AG20443 (cell line): ENCODE measurements around the gene LYPD3.
"Not testable (repeated sequence)": the region's sequence is repeated elsewhere in the genome, so short reads cannot be mapped to it uniquely, and the experiment has no call there.

Source experiments
- DNase-seq: peaks from one replicate; pipeline ENCODE4 v3.0.0; 2012; ENCODE audit warnings: low spot score, mixed read lengths

LYPD3 gene

DNA sequence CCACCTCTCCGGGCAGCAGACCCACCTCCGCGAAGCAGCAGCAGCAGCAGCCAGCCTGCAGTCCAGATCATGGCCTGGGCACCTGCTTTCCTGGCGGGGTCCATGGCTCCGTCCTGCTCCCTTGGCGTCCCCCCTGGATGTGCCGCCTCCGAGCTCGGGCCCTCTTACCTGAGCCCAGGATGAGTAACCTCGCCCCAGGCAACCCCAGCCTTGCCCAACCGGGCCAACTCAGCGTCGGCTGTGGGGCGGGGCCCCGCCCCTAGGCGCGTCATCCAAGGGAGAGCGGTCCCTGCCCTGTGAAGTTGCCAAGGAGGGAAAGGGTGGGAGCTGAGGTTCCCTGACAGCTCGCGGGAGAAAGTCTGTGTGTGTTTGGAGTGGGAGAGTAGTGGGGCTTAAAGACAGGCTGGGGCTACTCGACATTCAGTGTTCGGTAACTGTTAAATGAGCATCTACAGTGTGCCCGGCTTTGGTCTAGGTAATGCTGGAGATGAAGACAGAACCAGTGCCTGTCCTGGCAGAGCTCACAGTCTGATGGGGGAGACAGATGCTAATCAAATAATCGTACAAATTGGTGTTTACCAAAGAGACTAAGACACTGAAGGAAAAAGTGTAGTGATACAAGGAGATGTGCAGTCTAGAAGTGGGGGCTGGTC lies at the start of gene LYPD3:
Gene LYPD3, minus strand, starts transcription at position 141 of the 653 bp plus-strand sequence. Its CDS starts 37 bp downstream, at position 104.
- DNase-seq = peak; percentile 72

- DNase-seq = not testable (repeated sequence)
Measured at GRCh38 chr19:43512399-43512798, 47.0 kb upstream of the LYPD3 start.

DNA sequence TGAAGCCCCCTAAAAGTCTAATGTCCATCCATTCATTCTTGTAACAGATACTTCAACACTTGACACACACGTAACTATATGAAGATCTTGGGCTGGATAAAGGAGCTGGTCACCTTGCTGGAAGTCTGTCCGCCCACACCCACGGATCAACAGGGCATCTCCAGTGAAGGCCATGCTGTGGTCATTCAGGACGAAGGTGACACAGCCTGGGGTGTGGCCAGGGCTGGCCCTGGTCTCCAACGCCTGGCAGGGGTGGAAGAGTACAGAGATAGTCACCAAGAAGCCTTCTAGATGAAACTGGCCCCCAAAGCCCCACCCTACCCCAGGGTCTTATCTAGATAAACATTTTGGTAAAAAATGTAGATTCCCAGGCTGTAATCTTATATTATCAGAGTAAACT lies 45.9 kb upstream of the LYPD3 start:
- DNase-seq = no peak

DNA sequence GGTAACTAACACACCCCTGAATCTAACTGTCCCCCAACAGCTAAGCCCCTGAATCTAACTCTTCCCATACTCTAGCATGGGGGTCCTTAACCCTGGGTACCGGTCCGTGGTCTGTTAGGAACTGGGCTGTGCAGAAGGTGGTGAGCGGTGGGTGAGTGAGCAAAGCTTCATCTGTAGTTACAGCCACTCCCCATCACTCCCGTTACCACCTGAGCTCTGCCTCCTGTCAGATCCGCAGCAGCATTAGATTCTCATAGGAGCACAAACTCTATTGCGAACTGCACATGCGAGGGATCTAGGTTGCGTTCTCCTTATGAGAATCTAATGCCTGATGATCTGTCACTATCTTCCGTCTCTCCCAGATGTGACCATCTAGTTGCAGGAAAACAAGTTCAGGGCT lies 45.3 kb upstream of the LYPD3 start:
- DNase-seq = no peak

GRCh38 chr19:43507880-43508279 lies 42.5 kb upstream of the LYPD3 start:
- no peak for DNase-seq

DNA sequence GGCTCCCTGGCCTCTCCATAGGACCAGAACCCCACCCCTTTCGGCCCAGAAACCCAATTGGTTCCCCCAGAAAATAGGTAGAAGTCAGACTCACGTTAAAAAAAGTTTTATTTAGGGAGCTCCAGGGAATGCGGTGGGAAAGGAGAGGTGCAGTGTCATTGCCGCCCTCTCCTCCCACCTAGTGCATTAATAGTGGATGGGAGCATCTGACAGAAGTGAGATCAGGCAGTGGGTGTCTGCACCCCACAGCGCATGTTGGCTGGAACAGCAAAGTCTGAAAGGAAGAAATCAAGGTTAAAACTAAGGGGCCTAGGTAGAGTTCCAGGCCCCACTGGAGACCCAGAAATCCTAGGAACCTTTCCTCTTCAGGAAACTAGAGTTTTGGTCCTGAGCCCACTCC lies 41.2 kb upstream of the LYPD3 start:
- no peak for DNase-seq

- DNase-seq = no peak
Measured at GRCh38 chr19:43505941-43506340, 40.5 kb upstream of the LYPD3 start.

DNA sequence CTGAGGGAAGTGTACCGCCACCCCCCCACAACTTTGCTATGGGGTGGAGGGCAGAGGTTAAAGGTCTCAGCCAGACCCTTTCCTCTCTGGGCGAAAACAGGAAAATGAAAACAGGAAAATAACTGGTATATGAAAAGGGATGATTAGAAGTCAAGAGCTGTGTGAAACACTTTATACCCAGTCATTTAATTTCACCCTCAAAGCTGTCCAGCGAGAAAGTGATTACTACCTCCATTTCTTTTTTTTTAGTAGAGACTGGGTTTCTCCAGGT lies 39.7 kb upstream of the LYPD3 start:
- no peak for DNase-seq

DNA sequence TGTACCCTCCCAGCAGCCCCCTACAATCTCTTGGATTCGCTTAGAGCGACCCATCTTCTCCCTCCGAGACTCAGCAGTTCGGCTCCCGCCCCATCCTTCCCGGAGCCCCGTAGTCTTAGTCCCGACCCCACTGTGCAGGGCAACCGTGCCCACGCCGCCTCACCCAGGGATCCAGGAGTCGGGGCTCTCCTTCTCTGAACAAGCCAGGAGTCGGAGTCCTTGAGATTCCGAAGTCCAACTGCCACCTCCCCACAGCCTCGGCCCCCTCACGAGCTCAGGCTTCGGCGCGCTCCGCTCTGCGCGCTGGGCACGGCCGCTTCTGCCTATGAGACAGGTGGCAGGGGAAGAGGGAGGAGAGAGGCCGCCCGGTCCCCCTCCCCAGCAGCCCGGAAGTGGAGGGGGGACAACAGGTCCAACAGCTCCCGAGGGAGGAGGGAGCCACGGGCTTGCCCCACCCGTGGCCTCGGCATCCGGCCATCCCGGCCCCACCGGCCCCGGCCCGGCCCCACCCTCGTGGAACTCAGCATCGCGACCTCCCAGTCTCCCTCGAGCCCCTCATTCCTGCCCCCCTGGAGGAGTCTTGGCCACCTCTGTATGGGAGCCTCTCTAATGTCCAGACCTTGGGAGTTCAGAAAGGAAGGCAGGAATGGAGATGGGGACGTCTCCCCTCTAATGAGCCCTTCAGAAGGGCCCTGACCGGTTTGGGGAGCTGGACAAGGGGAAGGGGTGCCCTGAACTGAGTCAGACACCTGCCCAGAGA lies 39.2 kb upstream of the LYPD3 start, which contains the start of gene PHLDB3:
Gene PHLDB3, minus strand, starts transcription at position 321 of the 760 bp plus-strand sequence. CDS start 628 bp downstream, outside the sequence.
- no peak for DNase-seq

DNA sequence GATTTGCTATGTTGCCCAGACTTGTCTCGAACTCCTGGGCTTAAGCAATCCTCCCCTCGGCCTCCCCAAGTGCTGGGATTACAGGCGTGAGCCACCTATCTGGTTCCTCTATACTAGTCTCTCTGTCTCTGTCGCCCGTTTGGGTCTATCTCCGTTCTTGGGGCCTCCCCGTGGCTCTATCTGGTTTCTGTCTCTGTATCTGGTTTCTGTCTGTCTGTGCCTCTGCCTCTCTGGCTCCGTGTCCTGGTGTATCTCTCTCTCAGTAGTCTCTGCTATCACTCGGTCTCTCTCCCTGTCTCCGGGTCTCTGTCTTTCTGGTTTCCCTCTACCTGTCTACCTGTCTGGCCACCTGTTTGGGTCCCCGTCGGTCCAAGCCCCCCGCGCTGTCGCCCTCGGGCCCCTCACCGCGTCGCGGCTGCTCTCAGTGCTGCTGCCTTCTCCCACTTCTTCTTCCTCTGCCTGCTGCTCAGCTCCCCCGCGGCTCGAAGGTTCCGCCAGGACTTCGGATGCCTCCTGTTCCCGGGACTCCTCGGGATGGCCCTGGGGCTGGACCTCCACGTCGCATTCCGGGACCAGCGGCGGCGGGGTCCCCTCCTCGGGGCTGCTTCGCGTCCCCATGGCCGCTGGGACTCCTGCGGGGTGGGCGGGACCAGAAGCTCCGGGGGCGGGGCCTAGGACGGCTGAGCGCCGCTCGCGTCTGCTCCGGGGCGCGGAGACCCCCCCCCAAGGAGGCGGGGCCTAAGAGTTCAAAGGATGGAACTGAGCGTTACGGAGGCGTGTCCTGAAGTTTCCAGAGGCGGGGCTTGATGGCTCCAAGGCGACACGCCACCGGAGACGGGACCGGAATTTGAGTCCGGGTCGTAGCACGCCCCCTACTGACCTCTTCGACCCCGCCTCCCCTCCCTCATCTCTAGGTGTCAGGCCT lies 38.4 kb upstream of the LYPD3 start:
- peak; percentile 99 for DNase-seq

- DNase-seq = no peak
Measured at GRCh38 chr19:43502419-43502976, 37.1 kb upstream of the LYPD3 start.

DNA sequence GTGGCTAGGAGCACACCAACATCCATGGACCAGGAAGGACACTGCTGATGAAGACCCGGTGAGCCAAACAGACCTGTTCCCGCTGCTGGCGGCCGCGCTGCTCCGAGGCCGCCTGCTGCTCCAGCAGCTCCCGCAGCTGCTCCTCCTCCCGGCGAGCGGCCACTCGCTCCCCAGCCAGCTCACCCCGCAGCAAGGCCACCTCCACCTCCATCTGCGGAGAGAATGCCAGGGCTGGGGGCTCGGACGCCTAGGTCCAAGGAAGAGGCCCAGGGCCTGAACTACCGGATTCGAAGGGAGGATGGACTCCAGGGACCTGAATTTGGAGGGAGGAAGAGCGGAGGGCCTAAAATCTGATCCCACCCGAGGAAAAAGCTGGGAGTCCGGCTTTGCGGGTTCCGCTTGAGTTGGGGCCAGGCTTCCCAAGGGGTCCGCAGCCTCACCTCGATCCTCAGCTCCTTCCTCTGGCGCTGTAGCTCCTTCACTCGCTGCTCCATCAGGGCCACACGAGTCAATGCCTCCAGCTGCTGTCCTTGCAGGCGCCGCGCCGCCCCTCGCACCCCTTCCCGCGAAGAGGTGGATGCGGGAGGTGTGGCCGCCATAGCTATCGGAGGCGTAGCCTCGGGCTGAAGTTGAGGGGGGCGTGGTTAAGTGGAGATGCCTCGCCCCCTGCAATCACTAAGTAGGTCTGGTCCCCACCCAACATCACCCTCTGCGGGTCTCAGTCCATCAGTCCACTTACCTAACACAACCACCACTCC lies 36.4 kb upstream of the LYPD3 start:
- no peak for DNase-seq

DNA sequence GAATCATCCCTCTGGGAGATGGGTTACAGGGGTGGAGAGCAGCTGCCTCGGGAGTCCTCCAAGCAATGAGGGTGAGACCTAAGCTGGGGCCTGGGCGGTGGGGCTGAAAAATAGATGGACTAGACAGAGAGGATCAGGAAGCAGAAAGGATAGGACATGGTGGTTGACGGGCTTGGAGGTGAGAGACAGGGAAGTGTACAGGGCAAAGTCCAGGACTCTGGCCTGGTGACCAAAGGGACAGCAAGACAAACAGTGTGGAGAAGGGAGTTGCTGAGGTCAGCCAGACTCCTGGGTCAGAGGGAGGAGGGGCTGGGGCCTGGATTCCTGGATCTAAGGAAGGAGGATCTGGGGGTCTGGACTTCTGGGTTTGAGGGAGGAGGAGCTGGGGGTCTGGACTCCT lies 33.6 kb upstream of the LYPD3 start:
- DNase-seq = no peak

- DNase-seq = no peak
Measured at GRCh38 chr19:43498233-43498842, 32.9 kb upstream of the LYPD3 start.

GRCh38 chr19:43496960-43497359 lies 31.6 kb upstream of the LYPD3 start:
- no peak for DNase-seq

GRCh38 chr19:43495082-43495481 lies 29.7 kb upstream of the LYPD3 start:
- no peak for DNase-seq

DNA sequence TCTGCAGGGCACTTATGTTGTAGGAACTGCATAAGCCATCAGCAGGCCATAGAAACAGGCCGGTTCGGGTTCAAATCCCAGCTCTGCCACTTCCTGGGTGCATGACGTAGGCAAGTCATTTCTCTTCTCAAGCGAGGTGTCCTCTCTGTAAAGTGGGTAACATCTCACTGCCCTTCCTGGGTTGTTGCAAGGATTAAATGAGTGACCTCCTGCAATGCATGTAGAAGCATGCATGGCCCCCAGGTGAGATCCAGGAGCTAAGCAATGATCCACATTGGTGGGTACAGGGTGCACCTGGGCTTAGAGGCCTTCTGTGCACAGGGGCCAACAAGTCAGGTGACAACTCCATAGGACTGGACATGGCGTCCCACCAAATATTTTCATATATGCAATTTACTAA lies 25.4 kb upstream of the LYPD3 start:
- no peak for DNase-seq

- DNase-seq = no peak
Measured at GRCh38 chr19:43489979-43490599, 24.7 kb upstream of the LYPD3 start.

- DNase-seq = no peak
Measured at GRCh38 chr19:43489310-43489709, 23.9 kb upstream of the LYPD3 start.

GRCh38 chr19:43488179-43488578 lies 22.8 kb upstream of the LYPD3 start:
- DNase-seq = no peak

GRCh38 chr19:43486412-43486811 lies 21.0 kb upstream of the LYPD3 start:
- no peak for DNase-seq
